Frontal cortex (tissue), 4 donors: ENCODE results near the gene IQGAP3. TPM values are rescaled to one million over a fixed set of nuclear protein-coding genes. Genes with fewer than 3 reads are reported as not detected.

Experiments used
- DNase-seq, 2 donors: peaks; one replicate each; pipeline ENCODE4 v3.0.0; 2012; ENCODE audit warnings: low spot score in 2 of 2
- FAIRE-seq: peaks from 2 replicates; lab custom pipeline; 2012; peaks lifted over from hg19 to GRCh38; lab: Jason Lieb, UNC
- small RNA-seq: library from RNA; depleted of rRNA; stranded (forward); fragments of <200 nt; gene quantifications from one replicate; pipeline ENCODE3, GENCODE V24; 2014
- total RNA-seq: library from RNA; depleted of rRNA; stranded (reverse); fragments of >200 nt; gene quantifications from one replicate; pipeline ENCODE4 v1.2.3, GENCODE V29; 2014
- donor health status: control.
- donor health status: control.
- donor health status: control.

The IQGAP3 gene
- total RNA-seq, 1 donor from 2014 or later = 1.2 TPM

- DNase-seq (no peak), FAIRE-seq (no peak)
Measured at GRCh38 chr1:156475568-156476500, 96.5 kb downstream of the IQGAP3 start.

Small RNA genes lying within 50 kb of the gene (small RNA-seq; reads per million reads assigned to genes)
- not detected for gene RF00019

Other genes with a start within 250 kb of the IQGAP3 start
- gene CCT3, start 234.3 kb downstream of the IQGAP3 start, total RNA-seq = 355 TPM
- not detected for gene TSACC, start 234.0 kb downstream of the IQGAP3 start, total RNA-seq
- gene RHBG, start 203.4 kb downstream of the IQGAP3 start, total RNA-seq = not detected
- 4.9 TPM for gene MEF2D, start 71.8 kb downstream of the IQGAP3 start, total RNA-seq
- not detected for gene TTC24, start 7.2 kb upstream of the IQGAP3 start, total RNA-seq
- 34.6 TPM for gene NAXE, start 19.2 kb upstream of the IQGAP3 start, total RNA-seq
- gene GPATCH4, start 28.9 kb upstream of the IQGAP3 start, total RNA-seq = 5.7 TPM
- gene HAPLN2, start 46.9 kb upstream of the IQGAP3 start, total RNA-seq = 0.41 TPM
- gene BCAN, start 69.6 kb upstream of the IQGAP3 start, total RNA-seq = 52.2 TPM
- gene NES, start 104.8 kb upstream of the IQGAP3 start, total RNA-seq = 43.2 TPM
- gene CRABP2, start 133.0 kb upstream of the IQGAP3 start, total RNA-seq = 7.7 TPM
- gene METTL25B, start 155.9 kb upstream of the IQGAP3 start, total RNA-seq = 5.7 TPM
- 7.3 TPM for gene ISG20L2, start 156.2 kb upstream of the IQGAP3 start, total RNA-seq
- gene MRPL24, start 168.5 kb upstream of the IQGAP3 start, total RNA-seq = 14.7 TPM
- 63.6 TPM for gene HDGF, start 179.1 kb upstream of the IQGAP3 start, total RNA-seq
- 14.3 TPM for gene PRCC, start 195.0 kb upstream of the IQGAP3 start, total RNA-seq
- gene SH2D2A, start 244.3 kb upstream of the IQGAP3 start, total RNA-seq = 0.41 TPM